ENCODE data around the gene SYCP2L.

DNA sequence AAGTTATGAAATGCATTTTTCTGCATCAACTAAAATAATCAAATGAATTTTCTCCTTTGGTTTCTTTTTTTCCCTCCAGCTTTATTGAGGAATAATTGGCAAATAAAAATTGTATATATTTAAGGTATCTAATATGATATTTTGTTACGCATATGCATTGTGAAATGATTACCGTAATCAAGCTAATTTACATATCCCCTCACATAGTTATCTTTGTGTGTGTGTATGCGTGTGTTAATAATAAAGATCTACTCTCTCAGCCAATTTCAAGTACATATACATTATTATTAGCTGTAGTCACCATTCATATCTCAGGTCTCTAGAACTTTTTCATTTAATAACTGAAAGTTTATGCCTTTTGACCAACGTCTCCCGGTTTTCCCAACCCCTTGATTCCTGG, 61.1 kb downstream of the SYCP2L start:
- no peak for TF ChIP-seq POLR2AphosphoS5 (IDR thresholded peaks at IDR 0.05; ENCODE audit: low read depth, low read length)
- TF ChIP-seq ELF1 (IDR thresholded peaks at IDR 0.05), result no peak
- no peak for TF ChIP-seq CHD2 (IDR thresholded peaks at IDR 0.05; ENCODE audit: low read length, partially characterized antibody)
- no peak for TF ChIP-seq TCF12 (IDR thresholded peaks at IDR 0.05)
- no peak for TF ChIP-seq YY1 (IDR thresholded peaks at IDR 0.05; ENCODE audit: low read depth)
- no peak for TF ChIP-seq RFX5 (IDR thresholded peaks at IDR 0.05; ENCODE audit: low read length)
- no peak for TF ChIP-seq USF1 (IDR thresholded peaks at IDR 0.05; ENCODE audit: borderline replicate concordance, low read depth)
- no peak for TF ChIP-seq CTCF (IDR thresholded peaks at IDR 0.05)
- no peak for TF ChIP-seq RAD21 (IDR thresholded peaks at IDR 0.05; ENCODE audit: low read length)
- TF ChIP-seq TAF1 (IDR thresholded peaks at IDR 0.05; ENCODE audit: borderline replicate concordance, low read depth, low read length), result no peak
- TF ChIP-seq MEF2A (IDR thresholded peaks at IDR 0.05; ENCODE audit: borderline replicate concordance, low read depth), result no peak

Measured in SK-N-SH (cell line).